KMS-11 (cell line): ENCODE data around the gene FBLN7.
A peak's percentile ranks its signal among the peaks of the same experiment; 100 is the strongest.

Experiments
- H2AFZ ChIP-seq: fragments of 200-600 bp; sonication (generic); 2 replicates; pipeline ENCODE4 v1.6.1; 2016; ENCODE audit warnings: antibody characterized with exemption, mixed run types, low read depth
- H3K27ac ChIP-seq: fragments of 200-600 bp; sonication (generic); 2 replicates; pipeline ENCODE4 v1.6.1; 2016; ENCODE audit warnings: mild to moderate bottlenecking, mixed run types
- H3K27me3 ChIP-seq: fragments of 200-600 bp; sonication (generic); 2 replicates; pipeline ENCODE4 v1.6.1; 2017; ENCODE audit warnings: mild to moderate bottlenecking, low read depth, mixed run types, moderate library complexity; ENCODE audit not compliant: insufficient read depth
- H3K36me3 ChIP-seq: fragments of 200-600 bp; sonication (generic); 2 replicates; pipeline ENCODE4 v1.6.1; 2017; ENCODE audit warnings: mild to moderate bottlenecking, mixed run types; ENCODE audit not compliant: insufficient read depth
- H3K4me1 ChIP-seq: fragments of 200-600 bp; sonication (generic); 2 replicates; pipeline ENCODE4 v1.6.1; 2016; ENCODE audit warnings: mild to moderate bottlenecking, low read depth, mixed run types; ENCODE audit not compliant: poor library complexity, severe bottlenecking
- H3K4me2 ChIP-seq: fragments of 200-600 bp; sonication (generic); 2 replicates; pipeline ENCODE4 v1.7.0; 2016; ENCODE audit warnings: mild to moderate bottlenecking, mixed run types
- H3K4me3 ChIP-seq: fragments of 200-600 bp; sonication (generic); IDR thresholded peaks from 2 replicates; pipeline ENCODE4 v1.6.1; 2017; ENCODE audit warnings: low read depth, low read length, mixed read lengths; ENCODE audit not compliant: insufficient read depth
- H3K79me2 ChIP-seq: fragments of 200-600 bp; sonication (generic); 2 replicates; pipeline ENCODE4 v1.6.1; 2016; ENCODE audit warnings: low read depth, mixed run types; ENCODE audit not compliant: insufficient read depth
- H3K9ac ChIP-seq: fragments of 200-600 bp; sonication (generic); 2 replicates; pipeline ENCODE4 v1.6.1; 2016; ENCODE audit warnings: mild to moderate bottlenecking, mixed run types
- H4K20me1 ChIP-seq: fragments of 200-600 bp; sonication (generic); 2 replicates; pipeline ENCODE4 v1.6.1; 2016; ENCODE audit warnings: mild to moderate bottlenecking, mixed run types; ENCODE audit not compliant: insufficient read depth
- TF ChIP-seq, protein P1 (sequence below): fragments of 200-600 bp; sonication (generic); conservative IDR thresholded peaks from 2 replicates; pipeline ENCODE4 v1.6.1; 2017; ENCODE audit warnings: low read depth, mild to moderate bottlenecking, antibody characterized with exemption, low read length, moderate library complexity, mixed read lengths

The FBLN7 gene

GRCh38 chr2:112165296-112165695 is 27.1 kb downstream of the FBLN7 start:
- no peak overlapping the region for H3K4me2 ChIP-seq
- H3K4me1 ChIP-seq: peaks cover 9% of the 10 kb centered on the region
- no peaks in the 10 kb centered on the region for H4K20me1 ChIP-seq
- no peaks in the 10 kb centered on the region for H3K79me2 ChIP-seq
- no peaks in the 10 kb centered on the region for H3K27me3 ChIP-seq
- no peak overlapping the region for H3K9ac ChIP-seq
- H3K36me3 ChIP-seq: no peaks in the 10 kb centered on the region
- no peak overlapping the region for H3K27ac ChIP-seq
- H2AFZ ChIP-seq: no peak overlapping the region
- H3K4me3 ChIP-seq: no peak overlapping the region
- TF ChIP-seq, protein P1, sequence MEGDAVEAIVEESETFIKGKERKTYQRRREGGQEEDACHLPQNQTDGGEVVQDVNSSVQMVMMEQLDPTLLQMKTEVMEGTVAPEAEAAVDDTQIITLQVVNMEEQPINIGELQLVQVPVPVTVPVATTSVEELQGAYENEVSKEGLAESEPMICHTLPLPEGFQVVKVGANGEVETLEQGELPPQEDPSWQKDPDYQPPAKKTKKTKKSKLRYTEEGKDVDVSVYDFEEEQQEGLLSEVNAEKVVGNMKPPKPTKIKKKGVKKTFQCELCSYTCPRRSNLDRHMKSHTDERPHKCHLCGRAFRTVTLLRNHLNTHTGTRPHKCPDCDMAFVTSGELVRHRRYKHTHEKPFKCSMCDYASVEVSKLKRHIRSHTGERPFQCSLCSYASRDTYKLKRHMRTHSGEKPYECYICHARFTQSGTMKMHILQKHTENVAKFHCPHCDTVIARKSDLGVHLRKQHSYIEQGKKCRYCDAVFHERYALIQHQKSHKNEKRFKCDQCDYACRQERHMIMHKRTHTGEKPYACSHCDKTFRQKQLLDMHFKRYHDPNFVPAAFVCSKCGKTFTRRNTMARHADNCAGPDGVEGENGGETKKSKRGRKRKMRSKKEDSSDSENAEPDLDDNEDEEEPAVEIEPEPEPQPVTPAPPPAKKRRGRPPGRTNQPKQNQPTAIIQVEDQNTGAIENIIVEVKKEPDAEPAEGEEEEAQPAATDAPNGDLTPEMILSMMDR: no peak

DNA sequence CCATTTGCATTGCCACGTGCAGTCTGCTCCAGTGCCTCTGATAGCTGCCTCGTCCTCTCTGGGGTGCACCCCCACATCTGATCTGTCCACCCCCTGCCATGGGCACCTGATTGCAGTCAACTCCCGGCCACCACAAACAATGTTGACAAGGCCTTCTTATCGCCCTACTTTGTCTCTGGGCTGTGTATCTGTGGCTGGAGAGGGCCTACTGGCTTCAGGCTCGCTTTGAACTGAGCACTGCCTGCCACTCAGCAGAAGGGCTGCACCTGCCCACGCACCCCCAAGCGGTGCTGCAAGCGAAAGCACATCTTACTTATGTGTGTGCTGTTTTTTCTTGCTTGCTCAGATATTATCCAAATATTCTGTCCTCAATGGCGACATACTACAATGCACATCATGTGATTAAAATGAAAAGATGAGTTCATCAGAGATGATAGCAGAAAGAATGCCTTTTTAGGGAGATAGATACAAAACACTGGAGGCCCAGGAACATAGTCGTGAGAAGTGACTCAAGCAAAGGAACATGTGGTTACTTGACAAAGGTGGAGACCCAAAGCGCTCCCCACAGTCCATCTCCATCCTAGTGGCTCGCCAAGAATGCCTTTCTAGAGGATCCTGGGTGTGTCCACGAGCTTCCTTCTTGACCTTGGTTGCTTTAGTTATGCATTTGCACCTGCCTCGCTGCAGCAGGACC is 28.8 kb downstream of the FBLN7 start:
- H3K79me2 ChIP-seq: no peaks in the 10 kb centered on the region
- H4K20me1 ChIP-seq: no peaks in the 10 kb centered on the region
- no peaks in the 10 kb centered on the region for H3K36me3 ChIP-seq
- no peak overlapping the region for H2AFZ ChIP-seq
- H3K4me1 ChIP-seq: peaks cover 9% of the 10 kb centered on the region
- no peak overlapping the region for H3K4me2 ChIP-seq
- H3K27ac ChIP-seq: no peak overlapping the region
- TF ChIP-seq, protein P1: no peak
- H3K27me3 ChIP-seq: no peaks in the 10 kb centered on the region
- no peak overlapping the region for H3K4me3 ChIP-seq
- no peak overlapping the region for H3K9ac ChIP-seq

GRCh38 chr2:112168422-112169124 is 30.4 kb downstream of the FBLN7 start:
- TF ChIP-seq, protein P1: no peak
- no peaks in the 10 kb centered on the region for H3K27me3 ChIP-seq
- H3K27ac ChIP-seq: no peak overlapping the region
- H3K4me1 ChIP-seq: peaks cover 24% of the 10 kb centered on the region
- H3K36me3 ChIP-seq: no peaks in the 10 kb centered on the region
- H2AFZ ChIP-seq: no peak overlapping the region
- H3K4me2 ChIP-seq: peak overlapping the region; percentile 11; the same call in 1 of the 2 replicates
- no peak overlapping the region for H3K9ac ChIP-seq
- no peak overlapping the region for H3K4me3 ChIP-seq
- no peaks in the 10 kb centered on the region for H4K20me1 ChIP-seq
- H3K79me2 ChIP-seq: no peaks in the 10 kb centered on the region

DNA sequence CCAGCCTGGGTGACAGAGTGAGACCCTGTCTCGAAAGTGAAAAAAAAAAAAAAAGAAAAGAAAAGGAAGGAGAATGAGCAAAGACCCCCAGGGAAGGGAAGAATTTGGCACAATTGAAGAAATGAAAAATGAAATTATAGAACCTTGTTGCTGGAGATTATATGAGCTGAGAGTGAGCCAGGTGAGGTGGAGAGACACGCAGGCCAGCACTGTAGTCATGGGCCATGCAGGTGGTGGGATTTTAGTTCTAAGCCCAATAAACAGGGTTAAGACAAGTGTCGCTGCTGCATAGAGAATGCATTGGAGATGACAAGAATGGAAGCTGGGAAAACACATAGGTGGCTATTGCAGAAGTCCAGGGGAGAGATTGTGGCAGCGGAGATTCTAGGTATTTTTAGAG is 32.3 kb downstream of the FBLN7 start:
- no peak overlapping the region for H3K9ac ChIP-seq
- no peaks in the 10 kb centered on the region for H3K36me3 ChIP-seq
- no peak overlapping the region for H3K27ac ChIP-seq
- no peak overlapping the region for H2AFZ ChIP-seq
- H3K4me1 ChIP-seq: peaks cover 41% of the 10 kb centered on the region
- H3K4me3 ChIP-seq: no peak overlapping the region
- H3K79me2 ChIP-seq: no peaks in the 10 kb centered on the region
- TF ChIP-seq, protein P1: no peak
- no peaks in the 10 kb centered on the region for H4K20me1 ChIP-seq
- H3K4me2 ChIP-seq: no peak overlapping the region
- H3K27me3 ChIP-seq: no peaks in the 10 kb centered on the region
